HCT116 (cell line): ENCODE results near the gene CEP112.
"Not testable (repeated sequence)": the region's sequence is repeated elsewhere in the genome, so short reads cannot be mapped to it uniquely, and the experiment has no call there.

Experiments used
- CTCF ChIP-seq, 3 experiments: fragments of 200-600 bp in 1 of 3; sonication (generic) in 1 of 3; IDR thresholded peaks in 2 of 3; conservative IDR thresholded peaks in 1 of 3; 2 replicates each; pipeline ENCODE4 v1.5.1; 2012 to 2017; ENCODE audit warnings: low read depth in 2 of 3, low read length in 2 of 3, antibody characterized with exemption in 1 of 3, borderline replicate concordance in 1 of 3, control low read depth in 1 of 3, mild to moderate bottlenecking in 1 of 3, mixed read lengths in 1 of 3, mixed run types in 1 of 3, moderate library complexity in 1 of 3; ENCODE audit not compliant: insufficient read depth in 1 of 3
- EGR1 ChIP-seq: IDR thresholded peaks from 2 replicates; pipeline ENCODE4 v1.6.1; 2012; ENCODE audit warnings: low read depth
- EZH2phosphoT487 ChIP-seq: fragments of 200-600 bp; IDR thresholded peaks from 2 replicates; pipeline ENCODE4 v1.6.1; 2018; ENCODE audit warnings: antibody characterized with exemption, borderline replicate concordance
- POLR2A ChIP-seq: IDR thresholded peaks from 2 replicates; pipeline ENCODE4 v1.7.0; 2011; ENCODE audit warnings: borderline replicate concordance; ENCODE audit not compliant: insufficient read depth, insufficient read length; ENCODE audit errors: extremely low read depth
- POLR2AphosphoS5 ChIP-seq: IDR thresholded peaks from 2 replicates; pipeline ENCODE4 v1.6.1; 2011; ENCODE audit warnings: mild to moderate bottlenecking, low read depth, low read length, moderate library complexity
- REST ChIP-seq: IDR thresholded peaks from 2 replicates; pipeline ENCODE4 v1.6.1; 2012; ENCODE audit warnings: low read depth
- YY1 ChIP-seq: IDR thresholded peaks from 2 replicates; pipeline ENCODE4 v1.6.1; 2011; ENCODE audit warnings: low read length, low read depth, moderate library complexity, mild to moderate bottlenecking; ENCODE audit not compliant: insufficient replicate concordance; ENCODE audit errors: extremely low read depth
- ZFX ChIP-seq: fragments of 450-650 bp; IDR thresholded peaks from 2 replicates; pipeline ENCODE4 v1.6.1; 2017
- ZNF274 ChIP-seq: fragments of 200-500 bp; sonication (Bioruptor generic); IDR thresholded peaks from 2 replicates; pipeline ENCODE4 v1.6.1; 2014; ENCODE audit warnings: mild to moderate bottlenecking, low read depth, low read length, inconsistent platforms

- TF ChIP-seq EZH2phosphoT487; EGR1; YY1; CTCF (IDR thresholded peaks at IDR 0.05 in 2 of 3, conservative IDR thresholded peaks at IDR 0.05 in 1 of 3; ENCODE audit: borderline replicate concordance in 1 of 3, insufficient read depth in 1 of 3, low read depth in 2 of 3, low read length in 2 of 3); ZFX; POLR2A; ZNF274; REST; POLR2AphosphoS5: not testable (repeated sequence)
These were observed 409.7 kb downstream of the CEP112 start for GRCh38 chr17:65782104-65782706.
